HG02943 (cell line): ENCODE results near the gene DNAJB4.
"Not testable (repeated sequence)": the region's sequence is repeated elsewhere in the genome, so short reads cannot be mapped to it uniquely, and the experiment has no call there.

Experiments used
- ATAC-seq: cut with Tn5 transposase; IDR thresholded peaks from one replicate; pipeline ENCODE4 v1.9.1; 2021; ENCODE audit warnings: mild to moderate bottlenecking, low read depth, moderate library complexity; ENCODE audit not compliant: unreplicated experiment

The DNAJB4 gene

GRCh38 chr1:77989744-77990143, 15.0 kb upstream of the DNAJB4 start:
- ATAC-seq: no peak

- no peak for ATAC-seq
These were observed 14.0 kb upstream of the DNAJB4 start for GRCh38 chr1:77990629-77991204.

GRCh38 chr1:77991638-77992037, 13.1 kb upstream of the DNAJB4 start:
- ATAC-seq: no peak

GRCh38 chr1:77994117-77994705, 10.5 kb upstream of the DNAJB4 start:
- no peak for ATAC-seq

GRCh38 chr1:77996734-77997133, 8.0 kb upstream of the DNAJB4 start:
- no peak for ATAC-seq

GRCh38 chr1:78000536-78000935, 4.2 kb upstream of the DNAJB4 start:
- not testable (repeated sequence) for ATAC-seq

- no peak for ATAC-seq
These were observed 1.5 kb upstream of the DNAJB4 start for GRCh38 chr1:78003070-78003746.

- peak; percentile 48 for ATAC-seq
These were observed 639 bp upstream of the DNAJB4 start for GRCh38 chr1:78003882-78004718.

- no peak for ATAC-seq
These were observed 646 bp downstream of the DNAJB4 start for GRCh38 chr1:78005448-78005722.

GRCh38 chr1:78005755-78006154, 1.0 kb downstream of the DNAJB4 start:
- no peak for ATAC-seq

GRCh38 chr1:78006521-78006920, 1.8 kb downstream of the DNAJB4 start:
- ATAC-seq: no peak

- no peak for ATAC-seq
These were observed 3.1 kb downstream of the DNAJB4 start for GRCh38 chr1:78007677-78008341.

- no peak for ATAC-seq
These were observed 4.5 kb downstream of the DNAJB4 start for GRCh38 chr1:78009276-78009675.

- no peak for ATAC-seq
These were observed 5.1 kb downstream of the DNAJB4 start for GRCh38 chr1:78009836-78010235.

GRCh38 chr1:78011050-78011449, 6.3 kb downstream of the DNAJB4 start:
- ATAC-seq: no peak

GRCh38 chr1:78015148-78015547, 10.4 kb downstream of the DNAJB4 start:
- no peak for ATAC-seq

GRCh38 chr1:78019024-78019423, 14.3 kb downstream of the DNAJB4 start:
- ATAC-seq: no peak

- ATAC-seq: not testable (repeated sequence)
These were observed 16.4 kb downstream of the DNAJB4 start for GRCh38 chr1:78021134-78021533.

GRCh38 chr1:78029793-78030192, 25.1 kb downstream of the DNAJB4 start:
- ATAC-seq: no peak

- ATAC-seq: no peak
These were observed 28.5 kb downstream of the DNAJB4 start for GRCh38 chr1:78032996-78033796.
